ENCODE data around the gene HS3ST4.

- TF ChIP-seq CTCF (conservative IDR thresholded peaks at IDR 0.05 in 1 of 2, IDR thresholded peaks at IDR 0.05 in 1 of 2; ENCODE audit: low read depth in 1 of 2, low read length in 2 of 2) (no peak), EZH2 (IDR thresholded peaks at IDR 0.05; ENCODE audit: low read length, missing control alignments) (no peak)
Observed at GRCh38 chr16:25950586-25951281, 259.0 kb downstream of the HS3ST4 start.
